GM12878 (cell line): ENCODE data around the gene EFCAB13. TPM values are rescaled to one million over a fixed set of nuclear protein-coding genes. Genes with fewer than 3 reads are reported as not detected.

Experiments
- ATAC-seq: fragments of 200-7000 bp; cut with Tn5 transposase; 3 replicates; pipeline ENCODE4 v1.9.1; 2020; ENCODE audit warnings: mild to moderate bottlenecking, moderate library complexity
- BruUV-seq: library from RNA; stranded (reverse); fragments of 400-500 nt; replicated peaks from 2 replicates; lab custom pipeline; 2021; lab: Mats Ljungman, UMichigan
- CTCF ChIA-PET: fragments of 300-600 bp; sonication (Branson Sonifier 250); formaldehyde crosslinking; extraction: SDS; loops from one replicate; lab custom pipeline; 2021; ENCODE audit warnings: inconsistent platforms; lab: Yijun Ruan, JAX
- POLR2A ChIA-PET: fragments of 350-600 bp; formaldehyde crosslinking; extraction: SDS; loops from one replicate; lab custom pipeline; 2021; ENCODE audit warnings: inconsistent platforms; lab: Charles Lee
- RAD21 ChIA-PET: fragments of 300-600 bp; sonication (Branson Sonifier 250); formaldehyde crosslinking; loops from one replicate; lab custom pipeline; 2023; ENCODE audit warnings: antibody characterized with exemption; ENCODE audit not compliant: unreplicated experiment; lab: Charles Lee
- SMC1A ChIA-PET: fragments of 300-600 bp; sonication (Branson Sonifier 250); formaldehyde crosslinking; loops from one replicate; lab custom pipeline; 2023; ENCODE audit not compliant: unreplicated experiment, uncharacterized antibody; lab: Charles Lee
- DNase-seq: peaks from one replicate; pipeline ENCODE4 v3.0.0-alpha.2; 2011; ENCODE audit warnings: low read depth, low spot score
- FAIRE-seq: peaks from 3 replicates; lab custom pipeline; 2011; peaks lifted over from hg19 to GRCh38; lab: Jason Lieb, UNC
- H2AFZ ChIP-seq: 2 replicates; pipeline ENCODE4 v1.6.0; 2011; ENCODE audit warnings: low read depth, low read length, control low read depth; ENCODE audit not compliant: control insufficient read depth
- H3K27ac ChIP-seq: 2 replicates; pipeline ENCODE4 v1.5.1; 2011; ENCODE audit warnings: control low read depth; ENCODE audit not compliant: control insufficient read depth, insufficient read depth
- H3K27me3 ChIP-seq, 2 experiments: replicated peaks in 1 of 2; 2 replicates each; pipeline versions ENCODE4 v1.6.0 to v1.6.1; 2011; ENCODE audit warnings: low read length in 1 of 2; ENCODE audit not compliant: control insufficient read depth in 2 of 2, insufficient read depth in 2 of 2
- H3K36me3 ChIP-seq, 2 experiments: 2 replicates each; pipeline ENCODE4 v1.5.1; 2011; ENCODE audit warnings: low read length in 1 of 2; ENCODE audit not compliant: control insufficient read depth in 2 of 2, insufficient read depth in 2 of 2
- H3K4me1 ChIP-seq: 2 replicates; pipeline ENCODE4 v1.6.1; 2011; ENCODE audit warnings: mild to moderate bottlenecking, low read length, moderate library complexity, mixed read lengths; ENCODE audit not compliant: control insufficient read depth, insufficient read depth
- H3K4me2 ChIP-seq: 2 replicates; pipeline ENCODE4 v1.6.0; 2011; ENCODE audit warnings: control low read depth; ENCODE audit not compliant: control insufficient read depth, insufficient read depth
- H3K4me3 ChIP-seq: fragments of 200-600 bp; sonication (generic); 2 replicates; pipeline ENCODE4 v1.5.1; 2016
- H3K79me2 ChIP-seq: 2 replicates; pipeline ENCODE4 v1.6.0; 2011; ENCODE audit warnings: low read length; ENCODE audit not compliant: control insufficient read depth, insufficient read depth
- H3K9ac ChIP-seq: 2 replicates; pipeline ENCODE4 v1.8.0; 2011; ENCODE audit warnings: low read length, control low read depth, mixed read lengths; ENCODE audit not compliant: control insufficient read depth, insufficient read depth
- H3K9me3 ChIP-seq: replicated peaks from 3 replicates; pipeline ENCODE4 v1.5.1; 2011; ENCODE audit warnings: mild to moderate bottlenecking, low read length; ENCODE audit not compliant: control insufficient read depth, insufficient read depth
- H4K20me1 ChIP-seq: 2 replicates; pipeline ENCODE4 v1.6.0; 2011; ENCODE audit not compliant: control insufficient read depth, insufficient read depth
- BHLHE40 ChIP-seq, 2 experiments: fragments of 450-650 bp in 1 of 2; IDR thresholded peaks; 2 replicates each; pipeline ENCODE4 v1.6.1; 2011 to 2017; ENCODE audit warnings: low read depth in 2 of 2, borderline replicate concordance in 1 of 2, improper control_type of control experiment in 1 of 2, low read length in 1 of 2, mild to moderate bottlenecking in 1 of 2
- CBX3 ChIP-seq: fragments of 200-600 bp; sonication (generic); IDR thresholded peaks from 2 replicates; pipeline ENCODE4 v1.6.1; 2016; ENCODE audit warnings: low read depth, borderline replicate concordance
- CEBPZ ChIP-seq: fragments of 150-350 bp; IDR thresholded peaks from 2 replicates; pipeline ENCODE4 v1.6.1; 2016; ENCODE audit warnings: low read depth, low read length
- IRF4 ChIP-seq: IDR thresholded peaks from 2 replicates; pipeline ENCODE4 v1.6.1; 2011; ENCODE audit warnings: low read depth, low read length
- IRF5 ChIP-seq: fragments of 450-650 bp; IDR thresholded peaks from 2 replicates; pipeline ENCODE4 v1.6.1; 2017; ENCODE audit warnings: borderline replicate concordance
- MTA3 ChIP-seq: IDR thresholded peaks from 2 replicates; pipeline ENCODE4 v1.6.1; 2012; ENCODE audit warnings: low read length, inconsistent platforms, borderline replicate concordance
- NR2F1 ChIP-seq: fragments of 450-650 bp; conservative IDR thresholded peaks from 2 replicates; pipeline ENCODE4 v1.6.1; 2017; ENCODE audit warnings: mild to moderate bottlenecking
- ZBTB4 ChIP-seq: fragments of 450-650 bp; formaldehyde crosslinking; IDR thresholded peaks from 2 replicates; pipeline ENCODE4 v1.4.0; 2022; ENCODE audit warnings: mild to moderate bottlenecking, moderate library complexity
- ZNF24 ChIP-seq: fragments of 450-650 bp; IDR thresholded peaks from 2 replicates; pipeline ENCODE4 v1.6.1; 2017; ENCODE audit warnings: antibody characterized with exemption, mild to moderate bottlenecking
- WGBS: methylation state at CpG from one replicate; pipeline ENCODE4 v1.1.6; 2016; ENCODE audit warnings: low lambda C conversion rate; ENCODE audit not compliant: insufficient replicate concordance, insufficient coverage; ENCODE audit errors: missing lambda C conversion rate; 5-methylcytosine and 5-hydroxymethylcytosine counted together
- in situ Hi-C: fragments of 300-500 bp; cut with MboI; formaldehyde crosslinking; loops from 9 replicates; pipeline ENCODE4 v1.14.3; 2018; ENCODE audit warnings: mixed read lengths
- intact Hi-C: fragments of 100-400 bp; cut with micrococcal nuclease; formaldehyde crosslinking; loops from one replicate; pipeline ENCODE4 v1.14.2; 2022; ENCODE audit not compliant: unreplicated experiment
- polyA plus RNA-seq, 11 experiments: library from polyadenylated mRNA; depleted of rRNA in 4 of 11; unstranded in 6 of 11; stranded (reverse) in 5 of 11; fragments of >200 nt; fragmentation: Nextera tagmentation in 4 of 11; fragmentation: Illumina TruSeq in 1 of 11; extraction: Ambion mirVana in 4 of 11; extraction: Trizol in 1 of 11; gene quantifications; 1 replicate in 1 of 11; 2 replicates in 10 of 11; pipeline versions ENCODE4 v1.2.1 to v1.2.3, GENCODE V29; 2011 to 2016; ENCODE audit warnings: inconsistent platforms in 2 of 11, missing spikeins in 2 of 11, low read depth in 1 of 11
- total RNA-seq, 4 experiments: library from RNA; depleted of rRNA in 3 of 4; stranded (reverse); fragments of >200 nt in 3 of 4; fragmentation: Illumina TruSeq in 1 of 4; extraction: Trizol in 1 of 4; gene quantifications; 2 replicates each; pipeline versions ENCODE4 v1.2.1 to v1.2.3, GENCODE V29; 2013 to 2021

The EFCAB13 gene
- total and polyA plus RNA-seq, 10 of the 15 experiments (the other 5 are each of a cell fraction or from before 2014, with no cell fraction given) = 0.90 to 8.7 (median 5.0) TPM

- Histone ChIP-seq H3K36me3 (peaks cover 0 to 4% of the 10 kb centered on the region in 2 experiments; a peak in 2 of 4 replicates), H3K4me1 (peaks cover 12% of the 10 kb centered on the region), H3K9me3 (no peaks in the 10 kb centered on the region), H3K4me2 (no peak overlapping the region), H3K27me3 (no peaks in the 10 kb centered on the region), H3K9ac (no peak overlapping the region), H3K27ac (no peak overlapping the region), H3K4me3 (no peak overlapping the region), H3K79me2 (no peaks in the 10 kb centered on the region), H4K20me1 (no peaks in the 10 kb centered on the region), H2AFZ (no peak overlapping the region)
- DNase-seq = no peak
- ChIA-PET RAD21 (no interaction called here), CTCF (interaction anchor here (0.9 to 2.0 kb wide), 4 partner anchors 10 to 63 kb away, joined by 3 to 10 read pairs (median 4); no protein-coding TSS in a partner anchor), SMC1A (interaction anchor here (0.7 to 3.3 kb wide), 3 partner anchors 9 to 31 kb away, joined by 3 to 11 read pairs (median 4); no protein-coding TSS in a partner anchor), POLR2A (no interaction called here)
- no TSS peak for BruUV-seq
- no peak for FAIRE-seq
- intact Hi-C loops (no loop called here), in situ Hi-C loops (no loop called here)
- no peak for ATAC-seq
- 80% methylated on average over 14 of the region's 14 CpGs for WGBS
- TF ChIP-seq MTA3 (no peak), CEBPZ (no peak), ZNF24 (no peak), IRF5 (no peak), CBX3 (no peak), BHLHE40 (IDR thresholded peaks at IDR 0.05; ENCODE audit: borderline replicate concordance in 1 of 2, low read depth in 2 of 2, low read length in 1 of 2) (no peak), IRF4 (no peak), ZBTB4 (CRISPR knock-in tag) (no peak), NR2F1 (no peak)
Measured at GRCh38 chr17:47292206-47292605, 31.5 kb upstream of the EFCAB13 start.
